Epithelial cell of esophagus (primary cell): Measurements from ENCODE around the gene CFAP251.

Source experiments
- DNase-seq: peaks from one replicate; pipeline ENCODE4 v3.0.0; 2010; ENCODE audit warnings: low read depth
- H3K4me3 ChIP-seq: 2 replicates; pipeline ENCODE4 v1.5.1; 2011; ENCODE audit warnings: mild to moderate bottlenecking, low read length, control low read depth
- CTCF ChIP-seq: IDR thresholded peaks from 2 replicates; pipeline ENCODE4 v1.5.1; 2011; ENCODE audit warnings: low read depth, mild to moderate bottlenecking, low read length, control low read depth, inconsistent platforms; ENCODE audit not compliant: insufficient read depth; ENCODE audit errors: missing control alignments

CFAP251 gene

GRCh38 chr12:121970581-121971300 lies 52.3 kb downstream of the CFAP251 start:
- DNase-seq, result no peak
- TF ChIP-seq CTCF, result no peak
- H3K4me3 ChIP-seq, result no peak overlapping the region

- H3K4me3 ChIP-seq, result no peak overlapping the region
- no peak for DNase-seq
- no peak for TF ChIP-seq CTCF
These were observed 55.9 kb downstream of the CFAP251 start for GRCh38 chr12:121974026-121974985.

- no peak for TF ChIP-seq CTCF
- no peak overlapping the region for H3K4me3 ChIP-seq
- no peak for DNase-seq
These were observed 56.6 kb downstream of the CFAP251 start for GRCh38 chr12:121975021-121975420.

- H3K4me3 ChIP-seq, result no peak overlapping the region
- no peak for DNase-seq
- TF ChIP-seq CTCF, result no peak
These were observed 58.6 kb downstream of the CFAP251 start for GRCh38 chr12:121976950-121977349.

- DNase-seq, result no peak
- no peak for TF ChIP-seq CTCF
- no peak overlapping the region for H3K4me3 ChIP-seq
These were observed 61.9 kb downstream of the CFAP251 start for GRCh38 chr12:121980191-121980891.

GRCh38 chr12:121980892-121981272 lies 62.5 kb downstream of the CFAP251 start:
- DNase-seq, result no peak
- TF ChIP-seq CTCF, result no peak
- H3K4me3 ChIP-seq, result no peak overlapping the region
